BE2C (cell line): Measurements from ENCODE around the gene SPATA31E1.

Source experiments
- DNase-seq: peaks from one replicate; pipeline ENCODE4 v3.0.0-alpha.2; 2020
- H3K27me3 ChIP-seq: fragments of 250-450 bp; sonication (Bioruptor Pico); 2 replicates; pipeline ENCODE4 v1.5.1; 2020; ENCODE audit warnings: mild to moderate bottlenecking
- H3K36me3 ChIP-seq: fragments of 250-450 bp; sonication (Bioruptor Pico); 2 replicates; pipeline ENCODE4 v1.5.1; 2020; ENCODE audit warnings: mild to moderate bottlenecking
- H3K4me1 ChIP-seq: fragments of 250-450 bp; sonication (Bioruptor Pico); 2 replicates; pipeline ENCODE4 v1.5.1; 2020
- H3K4me3 ChIP-seq: 2 replicates; pipeline ENCODE4 v1.5.1; 2011; ENCODE audit warnings: low read depth, low read length
- H3K9me3 ChIP-seq: fragments of 250-450 bp; sonication (Bioruptor Pico); 2 replicates; pipeline ENCODE4 v1.5.1; 2020
- CTCF ChIP-seq: IDR thresholded peaks from 2 replicates; pipeline ENCODE4 v1.5.1; 2012; ENCODE audit warnings: mild to moderate bottlenecking, low read depth, low read length

SPATA31E1 gene

GRCh38 chr9:87868175-87868574 is 14.5 kb upstream of the SPATA31E1 start:
- TF ChIP-seq CTCF, result no peak
- Histone ChIP-seq H3K4me1 (peaks cover 7% of the 10 kb centered on the region), H3K4me3 (no peak overlapping the region), H3K36me3 (no peaks in the 10 kb centered on the region), H3K9me3 (no peaks in the 10 kb centered on the region), H3K27me3 (no peaks in the 10 kb centered on the region)
- DNase-seq, result no peak

- Histone ChIP-seq H3K9me3 (no peaks in the 10 kb centered on the region), H3K4me3 (no peak overlapping the region), H3K27me3 (no peaks in the 10 kb centered on the region), H3K36me3 (no peaks in the 10 kb centered on the region), H3K4me1 (peaks cover 7% of the 10 kb centered on the region)
- no peak for TF ChIP-seq CTCF
- no peak for DNase-seq
These were observed 14.0 kb upstream of the SPATA31E1 start for GRCh38 chr9:87868635-87869034.

DNA sequence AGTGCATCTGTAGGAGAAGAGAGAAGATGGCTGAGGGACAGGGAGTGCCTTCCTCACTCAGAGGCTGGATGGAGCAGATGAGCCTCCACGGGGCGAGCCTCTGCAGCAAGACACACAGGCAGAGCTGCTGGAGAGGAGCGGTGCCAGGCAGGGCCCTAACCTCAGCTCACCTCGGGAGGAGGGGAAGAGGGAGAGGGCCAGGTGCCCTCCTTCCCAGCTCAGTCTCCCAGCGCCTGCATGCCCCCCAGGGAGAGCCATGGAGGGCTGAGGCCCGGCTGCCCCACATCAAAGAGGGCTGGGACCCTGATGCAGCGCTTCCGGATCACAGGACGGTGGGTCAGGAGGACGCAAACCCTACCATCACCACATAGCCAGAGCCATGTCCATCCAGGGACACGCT is 13.6 kb upstream of the SPATA31E1 start:
- peaks cover 7% of the 10 kb centered on the region for H3K4me1 ChIP-seq
- H3K9me3 ChIP-seq, result no peaks in the 10 kb centered on the region
- no peak overlapping the region for H3K4me3 ChIP-seq
- no peak for TF ChIP-seq CTCF
- no peaks in the 10 kb centered on the region for H3K27me3 ChIP-seq
- H3K36me3 ChIP-seq, result no peaks in the 10 kb centered on the region
- no peak for DNase-seq

GRCh38 chr9:87871425-87872078 is 11.1 kb upstream of the SPATA31E1 start:
- H3K4me3 ChIP-seq, result no peak overlapping the region
- H3K27me3 ChIP-seq, result no peaks in the 10 kb centered on the region
- peaks cover 7% of the 10 kb centered on the region for H3K4me1 ChIP-seq
- TF ChIP-seq CTCF, result no peak
- no peaks in the 10 kb centered on the region for H3K36me3 ChIP-seq
- no peak for DNase-seq
- no peaks in the 10 kb centered on the region for H3K9me3 ChIP-seq

GRCh38 chr9:87872079-87872624 is 10.5 kb upstream of the SPATA31E1 start:
- Histone ChIP-seq H3K36me3 (no peaks in the 10 kb centered on the region), H3K9me3 (no peaks in the 10 kb centered on the region), H3K4me1 (peaks cover 7% of the 10 kb centered on the region), H3K4me3 (no peak overlapping the region), H3K27me3 (no peaks in the 10 kb centered on the region)
- DNase-seq, result peak; percentile 85
- no peak for TF ChIP-seq CTCF

DNA sequence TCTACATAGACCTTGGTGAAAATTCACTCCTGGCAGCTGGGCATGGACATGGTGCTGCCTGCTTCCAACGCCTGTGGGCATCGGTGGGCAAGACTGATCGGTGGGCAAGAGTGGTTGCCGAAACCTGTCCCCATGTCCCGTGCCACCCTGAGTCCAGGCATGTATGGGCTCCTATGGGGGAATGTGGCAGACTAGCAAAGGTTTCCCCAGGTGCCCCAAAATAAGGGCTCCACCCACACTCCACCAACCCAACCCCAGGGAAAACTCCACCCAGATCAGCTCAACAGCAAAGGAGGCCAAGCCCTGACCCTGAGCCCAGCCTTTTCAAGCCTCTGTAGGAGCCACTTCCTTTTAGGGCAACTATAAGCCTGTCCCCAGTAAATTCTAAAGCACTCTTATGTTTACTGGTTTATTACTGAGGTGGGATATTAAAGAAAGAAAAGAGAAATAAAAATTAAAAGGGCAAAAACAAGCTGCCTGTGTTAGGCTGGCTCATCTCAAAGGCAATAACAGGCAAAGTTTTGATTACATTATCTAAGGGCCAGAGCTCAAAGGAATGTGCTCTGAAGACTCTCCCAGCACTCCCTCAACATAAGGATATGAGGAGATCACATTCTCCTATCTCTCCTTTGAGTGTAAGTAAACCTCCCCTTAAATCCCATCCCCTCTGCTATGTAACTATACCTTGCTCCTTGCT is 8.9 kb upstream of the SPATA31E1 start:
- no peak for TF ChIP-seq CTCF
- H3K4me3 ChIP-seq, result no peak overlapping the region

More for the DNA sequence above, 8.9 kb upstream of the SPATA31E1 start:
- Histone ChIP-seq H3K27me3 (no peaks in the 10 kb centered on the region), H3K4me1 (peaks cover 7% of the 10 kb centered on the region), H3K36me3 (no peaks in the 10 kb centered on the region), H3K9me3 (no peaks in the 10 kb centered on the region)
- no peak for DNase-seq
